Neuron (in vitro differentiated cells): Measurements from ENCODE around the gene TRIM42.

Experiments used
- H2AFZ ChIP-seq: one replicate; pipeline ENCODE4 v1.6.1; 2013; ENCODE audit warnings: low read depth, mild to moderate bottlenecking, inconsistent platforms, low read length, moderate library complexity
- H3K27me3 ChIP-seq: one replicate; pipeline ENCODE4 v1.6.1; 2013; ENCODE audit warnings: low read length; ENCODE audit not compliant: insufficient read depth
- H3K36me3 ChIP-seq: one replicate; pipeline ENCODE4 v1.6.1; 2013; ENCODE audit warnings: low read length; ENCODE audit not compliant: insufficient read depth
- H3K4me1 ChIP-seq: one replicate; pipeline ENCODE4 v1.6.1; 2013; ENCODE audit warnings: low read length; ENCODE audit not compliant: insufficient read depth
- H3K4me3 ChIP-seq: 2 replicates; pipeline ENCODE4 v1.5.1; 2013; ENCODE audit warnings: mild to moderate bottlenecking, low read length, moderate library complexity
- H3K9me3 ChIP-seq: one replicate; pipeline ENCODE4 v1.6.1; 2013; ENCODE audit warnings: low read length

TRIM42 gene

DNA sequence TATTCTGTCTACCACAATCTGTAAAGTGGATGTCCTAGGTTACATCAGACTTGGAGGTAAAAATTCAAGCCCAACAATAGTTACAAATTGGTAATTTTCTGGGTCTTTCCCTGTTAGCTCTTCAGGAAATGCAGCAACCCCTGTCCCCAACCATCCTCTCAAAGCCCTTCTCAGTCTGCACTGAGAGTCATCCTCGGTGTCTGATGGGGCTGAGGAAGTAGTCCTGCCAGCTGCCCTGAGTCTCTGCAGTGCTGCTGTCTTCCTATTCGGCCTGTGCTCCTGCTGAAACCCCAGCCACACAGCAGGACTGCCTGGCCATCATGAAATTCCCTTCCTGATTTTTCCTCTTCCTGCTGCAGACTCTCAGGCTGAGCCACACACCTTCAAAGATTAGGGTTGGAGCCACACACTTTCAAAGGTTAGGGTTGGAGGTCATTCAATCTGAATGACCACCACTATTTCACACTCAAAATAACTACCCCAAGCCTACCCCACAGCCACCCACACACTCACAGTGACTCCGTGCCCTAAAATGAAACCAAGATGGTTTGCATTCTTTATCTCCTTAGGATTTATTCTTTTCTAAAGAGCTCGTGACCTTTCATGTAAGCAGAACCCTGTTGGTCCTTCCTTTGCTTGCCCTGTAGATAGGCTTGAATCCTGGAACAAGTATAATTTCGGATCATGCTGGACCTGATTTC lies 17.6 kb downstream of the TRIM42 start:
- no peak overlapping the region for H3K4me3 ChIP-seq
- no peaks in the 10 kb centered on the region for H3K36me3 ChIP-seq
- H3K27me3 ChIP-seq = no peaks in the 10 kb centered on the region
- peaks cover 4% of the 10 kb centered on the region for H3K4me1 ChIP-seq
- no peak overlapping the region for H2AFZ ChIP-seq
- H3K9me3 ChIP-seq = no peaks in the 10 kb centered on the region

DNA sequence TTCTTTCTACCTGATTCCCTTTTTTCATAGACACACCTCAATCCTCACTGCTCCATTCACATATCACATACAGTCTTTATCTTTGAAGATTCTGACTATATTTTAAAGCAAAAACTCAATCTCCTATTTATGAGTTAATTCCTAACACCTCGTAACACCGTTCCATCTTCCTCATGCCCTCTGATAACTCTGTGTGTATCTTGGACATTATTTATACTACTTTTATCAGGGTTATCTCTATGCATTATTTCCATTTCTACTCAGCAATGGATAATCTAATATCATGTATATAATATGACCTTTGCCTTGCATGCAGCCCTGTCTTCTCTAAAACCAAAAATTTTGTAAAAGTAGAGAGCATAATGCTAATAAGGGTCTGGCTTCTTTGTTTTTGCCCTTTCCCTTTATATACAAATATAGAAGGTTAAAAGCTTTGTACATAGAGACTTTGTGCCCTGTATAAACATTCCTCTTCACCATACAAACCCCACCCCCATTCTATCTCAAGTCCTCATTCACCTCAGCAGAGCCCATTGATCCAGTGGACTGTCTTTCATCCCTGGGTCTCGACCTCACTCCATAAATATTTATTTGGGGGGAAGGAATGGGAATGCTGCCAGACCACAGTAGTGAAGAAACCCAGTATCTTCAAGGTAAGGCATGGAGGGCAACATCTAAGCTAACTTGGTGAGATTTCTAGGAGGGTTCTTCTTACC lies 21.8 kb downstream of the TRIM42 start:
- no peak overlapping the region for H3K4me3 ChIP-seq
- H3K36me3 ChIP-seq = no peaks in the 10 kb centered on the region
- H3K9me3 ChIP-seq = no peaks in the 10 kb centered on the region

DNA sequence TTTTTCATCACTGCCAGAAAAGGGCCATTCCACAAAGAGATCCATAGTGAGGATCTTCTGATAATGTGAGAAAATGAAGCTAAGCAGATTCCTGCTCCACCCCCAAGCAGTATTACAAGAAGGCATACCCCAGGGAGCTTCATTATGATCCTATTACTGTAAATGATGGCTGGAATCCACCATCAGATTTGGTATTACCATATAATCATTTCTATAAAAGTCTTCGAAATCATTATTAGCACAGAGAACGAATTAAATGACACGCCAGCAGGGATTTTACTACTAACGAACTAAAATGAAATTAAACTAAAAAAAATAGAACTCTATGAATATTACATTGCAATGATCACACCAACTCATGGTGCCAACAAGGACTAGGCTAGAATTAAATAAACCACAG lies 24.4 kb downstream of the TRIM42 start:
- H2AFZ ChIP-seq = no peak overlapping the region

More for the DNA sequence above, 21.8 kb downstream of the TRIM42 start:
- peaks cover 4% of the 10 kb centered on the region for H3K4me1 ChIP-seq
- H2AFZ ChIP-seq = no peak overlapping the region
- H3K27me3 ChIP-seq = no peaks in the 10 kb centered on the region

DNA sequence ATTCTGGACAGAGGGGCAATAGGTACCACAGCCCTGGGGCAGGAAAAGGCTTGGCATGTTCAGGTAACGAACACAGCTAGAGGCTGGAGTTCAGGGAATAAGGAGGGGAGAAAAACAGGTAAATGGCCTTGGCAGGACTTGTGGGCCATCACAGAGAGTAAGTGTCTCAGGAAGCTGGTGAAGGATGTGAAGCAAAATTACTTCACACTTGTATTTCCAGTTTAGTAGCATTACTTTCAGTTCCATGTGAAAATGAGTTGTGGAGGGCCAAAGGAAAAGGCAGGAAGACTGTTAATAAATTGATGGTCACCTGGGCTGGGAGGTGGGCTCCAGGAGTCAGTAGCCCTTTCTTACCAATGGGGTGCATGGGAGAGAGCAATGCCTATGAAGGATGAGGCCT lies 25.6 kb downstream of the TRIM42 start:
- no peak overlapping the region for H3K4me3 ChIP-seq
- H3K36me3 ChIP-seq = no peaks in the 10 kb centered on the region
- H3K27me3 ChIP-seq = no peaks in the 10 kb centered on the region
- no peak overlapping the region for H2AFZ ChIP-seq
- peaks cover 4% of the 10 kb centered on the region for H3K4me1 ChIP-seq
- no peaks in the 10 kb centered on the region for H3K9me3 ChIP-seq

More for the DNA sequence above, 24.4 kb downstream of the TRIM42 start:
- Histone ChIP-seq H3K27me3 (no peaks in the 10 kb centered on the region), H3K36me3 (no peaks in the 10 kb centered on the region), H3K4me3 (no peak overlapping the region), H3K9me3 (no peaks in the 10 kb centered on the region), H3K4me1 (peaks cover 4% of the 10 kb centered on the region)

DNA sequence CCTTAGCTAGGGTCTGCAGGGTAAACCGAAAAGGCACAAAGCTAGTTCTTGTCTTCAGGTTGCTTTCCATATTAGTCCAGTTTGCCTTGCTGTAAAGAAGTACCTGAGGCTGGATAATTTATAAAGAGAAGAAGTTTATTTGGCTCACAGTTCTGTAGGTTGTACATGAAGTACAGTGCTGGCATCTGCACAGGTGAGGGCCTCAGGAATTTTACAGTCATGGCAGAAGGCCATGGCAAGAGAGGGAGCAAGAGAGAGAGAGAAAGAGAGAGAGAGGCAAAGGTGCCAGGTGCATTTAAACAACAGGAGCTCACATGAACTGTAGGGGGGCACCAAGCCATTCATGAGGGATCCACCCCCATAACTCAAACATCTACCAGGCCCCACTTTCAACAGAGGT lies 26.9 kb downstream of the TRIM42 start:
- peaks cover 3% of the 10 kb centered on the region for H3K4me1 ChIP-seq
- H3K9me3 ChIP-seq = no peaks in the 10 kb centered on the region
- no peaks in the 10 kb centered on the region for H3K36me3 ChIP-seq
- H2AFZ ChIP-seq = no peak overlapping the region
- H3K27me3 ChIP-seq = no peaks in the 10 kb centered on the region
- H3K4me3 ChIP-seq = no peak overlapping the region

DNA sequence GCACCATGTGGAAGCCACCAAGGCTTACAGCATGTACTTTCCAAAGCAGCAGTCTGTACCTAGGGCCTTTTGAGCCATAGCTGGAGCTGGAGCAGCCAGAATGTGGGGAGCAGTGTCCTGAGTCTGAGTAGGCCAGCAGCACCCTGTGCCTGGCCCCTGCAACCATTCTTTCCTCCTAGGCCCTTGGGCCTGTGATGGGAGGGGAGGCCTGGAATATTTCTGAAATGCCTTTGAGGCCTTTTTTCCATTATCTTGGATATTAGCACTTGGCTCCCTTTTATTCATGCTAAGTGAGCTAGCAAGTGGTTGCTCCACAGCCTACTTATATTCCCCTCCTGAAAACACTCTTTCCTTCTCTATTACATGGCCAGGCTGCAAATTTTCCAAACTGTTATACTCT lies 28.1 kb downstream of the TRIM42 start:
- Histone ChIP-seq H2AFZ (no peak overlapping the region), H3K4me1 (no peaks in the 10 kb centered on the region), H3K36me3 (no peaks in the 10 kb centered on the region)

DNA sequence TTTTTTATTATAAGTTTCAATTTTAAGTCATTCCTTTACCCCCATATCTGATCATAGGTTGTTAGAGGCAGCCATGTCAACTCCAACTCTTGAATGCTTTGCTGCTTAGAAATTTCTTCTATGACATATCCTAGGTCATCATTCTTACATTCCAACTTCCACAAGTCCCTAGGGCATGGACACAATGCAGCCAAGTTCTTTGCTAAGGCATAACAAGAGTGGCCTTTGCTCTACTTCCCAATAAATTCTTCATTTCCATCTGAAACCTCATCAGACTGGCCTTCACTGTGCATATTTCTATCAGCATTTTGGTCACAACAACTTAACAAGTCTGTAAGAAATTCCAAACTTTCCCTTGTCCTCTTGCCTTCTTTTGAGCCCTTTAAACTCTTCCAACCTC lies 28.5 kb downstream of the TRIM42 start:
- no peaks in the 10 kb centered on the region for H3K4me1 ChIP-seq
- H3K9me3 ChIP-seq = no peaks in the 10 kb centered on the region
- H3K4me3 ChIP-seq = no peak overlapping the region
- H2AFZ ChIP-seq = no peak overlapping the region
- no peaks in the 10 kb centered on the region for H3K27me3 ChIP-seq
- no peaks in the 10 kb centered on the region for H3K36me3 ChIP-seq

More for the DNA sequence above, 28.1 kb downstream of the TRIM42 start:
- H3K27me3 ChIP-seq = no peaks in the 10 kb centered on the region
- no peaks in the 10 kb centered on the region for H3K9me3 ChIP-seq
- no peak overlapping the region for H3K4me3 ChIP-seq

DNA sequence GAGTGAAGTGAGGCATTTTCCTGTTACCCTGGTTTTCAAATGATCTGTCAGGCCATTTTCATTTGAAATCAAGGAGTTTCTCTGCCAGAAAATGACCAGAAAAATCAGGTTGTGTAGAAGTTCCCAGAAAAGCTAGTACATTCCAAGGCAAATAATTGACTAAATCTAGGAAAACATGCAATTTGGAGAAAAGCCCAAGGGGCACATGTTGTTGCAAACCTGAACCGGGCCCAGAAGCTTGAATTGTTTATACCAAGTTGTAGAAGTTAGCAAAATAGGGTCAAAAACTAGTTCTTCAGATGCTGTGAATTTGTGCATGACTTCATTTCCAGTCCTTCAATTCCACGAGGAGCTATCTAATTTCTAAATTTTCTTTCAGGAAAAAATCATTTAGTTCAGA lies 31.0 kb downstream of the TRIM42 start:
- H2AFZ ChIP-seq = no peak overlapping the region
- H3K36me3 ChIP-seq = no peaks in the 10 kb centered on the region
- no peaks in the 10 kb centered on the region for H3K9me3 ChIP-seq
- H3K27me3 ChIP-seq = no peaks in the 10 kb centered on the region
- H3K4me3 ChIP-seq = no peak overlapping the region
- H3K4me1 ChIP-seq = no peaks in the 10 kb centered on the region

DNA sequence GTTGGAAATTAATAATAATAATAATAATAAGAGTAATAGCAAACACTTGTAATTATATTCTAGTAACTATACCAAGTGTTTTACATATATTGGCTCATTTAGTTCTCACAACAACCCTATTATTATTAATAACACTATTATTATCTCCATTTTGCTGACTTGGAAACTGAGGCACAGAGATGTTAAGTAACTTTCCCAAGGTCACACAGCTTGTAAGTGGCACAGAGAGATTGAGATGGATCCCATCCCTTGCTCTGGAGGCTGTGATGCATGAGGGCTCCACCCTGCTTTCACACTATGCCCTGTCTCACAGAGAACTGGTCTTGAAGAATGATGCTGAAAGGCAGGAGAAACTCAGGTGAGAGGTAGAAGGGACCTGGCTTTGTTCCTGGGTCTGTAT lies 31.9 kb downstream of the TRIM42 start:
- Histone ChIP-seq H3K4me1 (no peaks in the 10 kb centered on the region), H3K36me3 (no peaks in the 10 kb centered on the region), H3K27me3 (no peaks in the 10 kb centered on the region), H3K4me3 (no peak overlapping the region), H3K9me3 (no peaks in the 10 kb centered on the region), H2AFZ (no peak overlapping the region)

DNA sequence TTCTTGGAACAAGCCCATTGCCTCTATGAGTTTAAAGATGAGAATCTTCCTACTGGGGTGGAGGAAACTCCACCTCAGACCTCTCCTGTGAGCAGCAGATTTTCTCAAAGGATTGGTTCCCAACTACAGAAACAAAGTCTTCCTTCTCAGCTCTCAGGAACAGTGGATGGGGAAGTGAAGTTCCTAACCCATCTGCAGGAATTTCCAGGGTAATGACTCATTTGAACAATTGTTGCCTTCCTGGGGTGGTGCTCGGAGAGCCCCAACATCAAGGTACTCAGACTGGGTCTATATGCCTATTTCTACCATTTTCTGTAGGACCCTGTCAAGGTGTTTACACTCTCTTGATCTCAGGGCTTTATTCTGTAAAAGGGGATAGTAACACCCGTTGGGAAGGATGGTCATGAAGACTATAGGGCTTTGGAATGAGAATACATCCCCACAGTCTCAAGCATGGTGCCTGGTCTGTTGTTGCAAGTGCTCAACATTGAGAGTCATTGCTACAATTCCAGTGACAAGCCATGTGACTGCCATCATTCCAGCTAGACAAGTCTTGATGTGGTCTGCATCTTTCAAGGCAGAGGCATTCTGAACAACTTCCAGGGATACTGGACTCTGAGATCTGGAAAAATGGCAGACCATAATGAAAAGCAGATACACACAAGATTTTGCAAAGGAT lies 33.0 kb downstream of the TRIM42 start:
- Histone ChIP-seq H3K4me3 (no peak overlapping the region), H3K9me3 (no peaks in the 10 kb centered on the region), H3K27me3 (no peaks in the 10 kb centered on the region), H3K4me1 (no peaks in the 10 kb centered on the region), H3K36me3 (no peaks in the 10 kb centered on the region), H2AFZ (no peak overlapping the region)

DNA sequence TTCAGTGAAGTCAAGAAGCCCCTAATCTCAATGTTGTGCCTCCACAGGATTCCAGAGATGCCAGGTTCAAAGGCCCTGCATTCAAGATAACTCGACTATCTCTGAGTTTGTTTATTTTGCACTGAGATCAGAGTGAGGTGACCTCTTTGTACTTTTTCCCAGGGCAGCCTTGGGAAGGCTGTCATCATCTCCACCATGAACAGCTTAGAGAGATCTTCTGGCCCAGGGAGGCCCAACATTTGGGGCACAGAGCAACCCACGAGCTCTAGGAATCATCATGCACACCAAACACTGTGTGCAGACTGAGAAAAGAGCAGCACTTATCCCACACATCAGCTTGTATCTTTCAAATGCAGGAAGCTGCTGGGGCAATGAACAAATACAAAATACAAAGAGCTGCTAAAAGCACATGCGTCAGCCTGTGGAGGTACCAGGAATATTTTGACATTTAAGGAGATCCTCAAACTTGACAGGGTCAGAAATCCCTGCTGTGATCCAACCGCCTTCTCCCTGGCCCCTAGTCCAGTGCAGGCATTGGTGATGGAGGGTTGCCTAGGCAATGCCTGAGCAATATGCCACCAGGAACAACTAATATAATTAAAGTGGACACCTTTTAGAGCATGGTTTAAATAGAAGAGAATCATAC lies 33.6 kb downstream of the TRIM42 start:
- Histone ChIP-seq H3K27me3 (no peaks in the 10 kb centered on the region), H3K4me3 (no peak overlapping the region), H3K4me1 (no peaks in the 10 kb centered on the region), H3K9me3 (no peaks in the 10 kb centered on the region), H2AFZ (no peak overlapping the region), H3K36me3 (no peaks in the 10 kb centered on the region)

DNA sequence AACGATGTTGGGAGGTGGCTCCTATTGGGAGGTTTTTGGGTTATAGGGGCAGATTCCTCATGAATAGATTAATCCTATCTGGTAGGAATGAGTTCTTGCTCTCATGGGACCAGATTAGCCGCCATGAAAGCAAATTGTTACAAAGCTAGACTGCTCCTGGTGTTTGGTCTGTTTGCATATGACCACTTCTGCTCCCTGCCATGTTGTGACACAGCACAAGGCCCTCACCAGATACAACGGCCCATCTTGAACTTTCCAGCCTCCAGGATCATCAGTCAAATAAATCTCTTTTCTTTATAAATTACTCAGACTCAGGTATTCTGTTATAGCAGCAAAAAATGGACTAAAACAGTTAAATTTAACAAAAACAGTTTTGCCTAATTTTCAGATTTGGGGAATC lies 34.4 kb downstream of the TRIM42 start:
- H3K36me3 ChIP-seq = no peaks in the 10 kb centered on the region
- H3K27me3 ChIP-seq = no peaks in the 10 kb centered on the region
- H3K4me1 ChIP-seq = no peaks in the 10 kb centered on the region
- no peak overlapping the region for H2AFZ ChIP-seq
- H3K4me3 ChIP-seq = no peak overlapping the region
- no peaks in the 10 kb centered on the region for H3K9me3 ChIP-seq

DNA sequence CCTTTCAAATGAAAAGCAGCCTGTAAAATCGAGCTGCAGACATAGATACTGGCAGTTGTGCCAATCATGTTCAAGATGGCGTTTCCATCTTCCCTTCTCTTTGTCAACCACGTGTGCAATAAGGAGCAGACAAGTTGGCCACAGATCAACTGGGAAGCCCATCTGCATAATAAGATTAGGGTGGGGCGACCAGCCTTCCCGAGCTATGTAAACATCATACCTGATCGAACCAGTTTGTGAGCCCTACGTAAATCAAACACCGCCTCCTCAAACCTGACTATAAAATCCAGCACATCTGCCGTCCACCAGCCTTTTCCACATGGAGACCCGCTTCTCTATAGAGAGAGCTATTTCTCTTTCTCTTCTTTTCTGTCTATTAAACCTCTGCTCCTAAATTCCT lies 37.2 kb downstream of the TRIM42 start:
- Histone ChIP-seq H3K36me3 (no peaks in the 10 kb centered on the region), H3K9me3 (no peaks in the 10 kb centered on the region), H2AFZ (no peak overlapping the region), H3K4me1 (no peaks in the 10 kb centered on the region), H3K27me3 (no peaks in the 10 kb centered on the region), H3K4me3 (no peak overlapping the region)
